Activated T-helper 17 cell treated with anti-CD3 and anti-CD28 coated beads, Interleukin-2, amount 50 U/mL, for 72 hours (primary cell): Measurements from ENCODE around the gene EXOSC5. TPM values are rescaled to one million over a fixed set of nuclear protein-coding genes. Genes with fewer than 3 reads are reported as not detected.
"Not testable (repeated sequence)": the region's sequence is repeated elsewhere in the genome, so short reads cannot be mapped to it uniquely, and the experiment has no call there.

Experiments used
- ATAC-seq: fragments of 150-1000 bp; cut with Tn5 transposase; replicated peaks from 2 replicates; pipeline ENCODE4 v1.10.0; 2021; ENCODE audit warnings: mild to moderate bottlenecking, moderate library complexity
- H3K27ac Mint-ChIP-seq: one replicate; pipeline ENCODE4 v1.8.0; 2022; ENCODE audit warnings: mixed read lengths
- H3K27me3 Mint-ChIP-seq: one replicate; pipeline ENCODE4 v1.8.0; 2022; ENCODE audit warnings: mixed read lengths
- H3K36me3 Mint-ChIP-seq: one replicate; pipeline ENCODE4 v1.8.0; 2022; ENCODE audit warnings: low read depth, mild to moderate bottlenecking, mixed read lengths
- H3K4me1 Mint-ChIP-seq: one replicate; pipeline ENCODE4 v1.8.0; 2022; ENCODE audit warnings: mixed read lengths
- H3K4me3 Mint-ChIP-seq: one replicate; pipeline ENCODE4 v1.8.0; 2022; ENCODE audit warnings: mild to moderate bottlenecking, mixed read lengths
- H3K9me3 Mint-ChIP-seq: one replicate; pipeline ENCODE4 v1.8.0; 2022; ENCODE audit warnings: mixed read lengths
- total RNA-seq, 2 donors: library from RNA; stranded (reverse); gene quantifications; one replicate each; pipeline ENCODE4 v1.2.3, GENCODE V29; 2022

Gene EXOSC5
- total RNA-seq, 2 donors from 2014 or later, result 33.0 to 58.7 TPM

- H3K27ac Mint-ChIP-seq, result no peak overlapping the region
- peaks cover 7% of the 10 kb centered on the region for H3K4me1 Mint-ChIP-seq
- peaks cover 21% of the 10 kb centered on the region for H3K36me3 Mint-ChIP-seq
- no peaks in the 10 kb centered on the region for H3K9me3 Mint-ChIP-seq
- no peak for ATAC-seq
- no peak overlapping the region for H3K4me3 Mint-ChIP-seq
- H3K27me3 Mint-ChIP-seq, result no peaks in the 10 kb centered on the region
Observed at GRCh38 chr19:41403181-41403970, 6.2 kb upstream of the EXOSC5 start.

GRCh38 chr19:41402010-41402409, 4.9 kb upstream of the EXOSC5 start:
- ATAC-seq, result no peak
- Mint-ChIP-seq H3K36me3 (peaks cover 35% of the 10 kb centered on the region), H3K4me3 (no peak overlapping the region), H3K4me1 (peaks cover 14% of the 10 kb centered on the region), H3K9me3 (no peaks in the 10 kb centered on the region), H3K27ac (no peak overlapping the region), H3K27me3 (no peaks in the 10 kb centered on the region)

DNA sequence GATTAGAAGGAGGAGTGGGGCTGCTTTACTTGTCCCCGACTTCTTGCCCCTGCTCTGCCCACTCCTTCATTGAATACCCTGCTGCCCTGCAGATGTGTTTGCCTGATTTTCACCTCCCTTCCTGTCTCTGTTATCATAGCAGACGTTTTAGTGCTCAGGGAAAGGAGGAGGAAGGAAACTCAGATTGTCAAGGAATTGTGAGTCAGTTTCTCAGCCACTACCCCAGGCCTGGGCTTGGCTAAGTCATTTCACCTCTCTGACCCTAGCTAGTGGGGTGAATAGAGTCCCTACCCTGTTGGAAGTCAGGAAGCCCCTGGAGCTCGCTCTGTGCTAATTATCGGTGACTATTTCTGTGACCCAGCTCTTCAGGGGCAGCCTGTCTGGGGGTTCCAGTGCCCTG, 4.3 kb upstream of the EXOSC5 start:
- Mint-ChIP-seq H3K4me1 (peaks cover 14% of the 10 kb centered on the region), H3K9me3 (no peaks in the 10 kb centered on the region), H3K27ac (peak overlapping the region; percentile 21), H3K27me3 (no peaks in the 10 kb centered on the region), H3K36me3 (peaks cover 36% of the 10 kb centered on the region), H3K4me3 (no peak overlapping the region)
- ATAC-seq, result no peak

GRCh38 chr19:41399525-41399924, 2.4 kb upstream of the EXOSC5 start:
- Mint-ChIP-seq H3K4me3 (peak overlapping the region; percentile 100), H3K27ac (peak overlapping the region; percentile 100), H3K4me1 (peaks cover 24% of the 10 kb centered on the region), H3K36me3 (peaks cover 45% of the 10 kb centered on the region), H3K27me3 (no peaks in the 10 kb centered on the region), H3K9me3 (no peaks in the 10 kb centered on the region)
- no peak for ATAC-seq

DNA sequence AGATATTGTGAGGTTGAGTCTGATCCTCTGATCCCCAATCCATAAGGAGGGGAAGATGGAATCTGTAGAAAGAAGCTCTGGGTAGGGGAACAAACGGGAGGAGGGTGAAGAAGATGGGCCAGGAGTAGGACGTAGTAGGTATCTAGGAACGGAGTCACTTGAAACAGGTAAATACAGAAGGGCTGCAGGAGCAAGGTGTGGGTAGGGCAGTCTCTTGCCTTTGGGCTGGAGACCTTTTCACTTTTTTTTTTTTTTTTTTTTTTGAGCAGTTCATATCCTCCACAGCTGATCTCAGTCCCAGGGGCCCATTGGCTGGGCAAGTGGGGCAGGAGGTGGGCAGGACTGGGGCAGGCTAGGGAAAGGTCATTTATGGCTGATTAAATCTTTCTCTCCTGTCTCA, 1.9 kb upstream of the EXOSC5 start:
- no peak for ATAC-seq
- H3K36me3 Mint-ChIP-seq, result peaks cover 45% of the 10 kb centered on the region
- peak overlapping the region; percentile 100 for H3K27ac Mint-ChIP-seq
- H3K27me3 Mint-ChIP-seq, result no peaks in the 10 kb centered on the region
- peaks cover 24% of the 10 kb centered on the region for H3K4me1 Mint-ChIP-seq
- no peaks in the 10 kb centered on the region for H3K9me3 Mint-ChIP-seq
- H3K4me3 Mint-ChIP-seq, result peak overlapping the region; percentile 100

DNA sequence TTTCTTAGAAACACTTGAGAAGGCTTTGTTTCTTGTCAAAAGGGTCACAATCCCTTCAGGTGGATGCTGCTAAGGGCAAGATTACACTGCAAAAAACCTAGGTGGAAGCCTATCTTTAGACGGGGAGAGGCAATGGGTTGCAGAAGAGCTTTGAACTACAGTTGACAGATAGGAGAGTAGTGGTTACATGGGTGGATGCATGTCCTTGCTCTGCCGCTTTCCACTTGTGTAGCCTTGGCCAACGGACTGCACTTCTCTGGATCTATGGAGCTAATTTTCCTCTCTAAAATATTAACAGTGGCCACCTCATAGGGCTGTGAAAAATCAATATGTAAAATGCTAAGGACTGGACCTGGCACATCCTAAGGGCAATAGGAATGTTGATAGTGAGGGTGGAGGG, 1.4 kb upstream of the EXOSC5 start:
- ATAC-seq, result no peak
- Mint-ChIP-seq H3K4me3 (peak overlapping the region; percentile 100), H3K27me3 (no peaks in the 10 kb centered on the region), H3K27ac (peak overlapping the region; percentile 100), H3K36me3 (peaks cover 45% of the 10 kb centered on the region), H3K9me3 (no peaks in the 10 kb centered on the region), H3K4me1 (peaks cover 24% of the 10 kb centered on the region)

DNA sequence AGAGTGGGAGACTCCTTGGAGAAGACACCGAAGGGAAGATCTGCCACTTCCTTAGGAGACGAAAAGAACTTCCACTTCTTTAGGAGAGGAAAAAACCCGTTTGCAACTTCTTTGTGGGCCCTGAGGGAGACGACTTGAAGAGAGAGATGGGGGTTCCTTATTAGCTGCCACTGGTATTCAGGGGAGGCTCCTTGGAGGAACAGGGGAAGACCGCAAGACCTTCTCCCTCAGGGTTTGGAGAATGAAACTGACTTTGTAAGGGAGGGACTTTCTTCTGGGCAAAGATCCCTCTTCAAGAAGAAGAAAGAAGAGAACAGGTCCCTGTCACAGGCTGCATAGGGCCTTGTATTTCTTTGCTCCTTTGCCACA, 875 bp upstream of the EXOSC5 start:
- no peaks in the 10 kb centered on the region for H3K27me3 Mint-ChIP-seq

GRCh38 chr19:41395355-41395754, 1.8 kb downstream of the EXOSC5 start:
- Mint-ChIP-seq H3K36me3 (peaks cover 67% of the 10 kb centered on the region), H3K4me1 (peaks cover 24% of the 10 kb centered on the region), H3K27ac (peak overlapping the region; percentile 100), H3K27me3 (no peaks in the 10 kb centered on the region), H3K4me3 (peak overlapping the region; percentile 100), H3K9me3 (no peaks in the 10 kb centered on the region)
- no peak for ATAC-seq

More for the DNA sequence above, 875 bp upstream of the EXOSC5 start:
- no peak for ATAC-seq
- peak overlapping the region; percentile 100 for H3K27ac Mint-ChIP-seq
- H3K9me3 Mint-ChIP-seq, result no peaks in the 10 kb centered on the region
- peaks cover 48% of the 10 kb centered on the region for H3K36me3 Mint-ChIP-seq
- H3K4me1 Mint-ChIP-seq, result peaks cover 24% of the 10 kb centered on the region
- H3K4me3 Mint-ChIP-seq, result peak overlapping the region; percentile 100

DNA sequence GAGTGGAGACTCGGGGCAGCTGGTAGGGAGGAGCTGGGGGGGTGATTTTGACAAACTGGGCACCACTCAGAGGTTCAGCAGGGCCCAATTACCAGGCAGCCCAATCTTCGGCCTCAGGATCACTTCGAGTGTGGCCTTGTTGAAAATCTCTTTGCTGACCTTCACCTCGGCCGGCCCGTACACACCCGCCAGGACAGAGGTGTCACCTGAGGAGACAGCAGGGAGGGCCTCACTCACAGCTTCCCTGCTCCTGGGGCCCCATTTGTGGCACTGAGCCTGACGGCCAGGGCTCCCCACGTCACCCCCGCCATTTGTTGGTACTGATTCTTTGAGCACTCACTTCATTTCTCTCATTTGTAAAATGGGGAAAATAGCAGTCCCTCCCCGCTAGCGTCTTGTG, 4.4 kb downstream of the EXOSC5 start:
- no peak for ATAC-seq
- Mint-ChIP-seq H3K4me3 (no peak overlapping the region), H3K27ac (no peak overlapping the region), H3K27me3 (no peaks in the 10 kb centered on the region), H3K4me1 (peaks cover 11% of the 10 kb centered on the region), H3K9me3 (no peaks in the 10 kb centered on the region), H3K36me3 (peaks cover 71% of the 10 kb centered on the region)

GRCh38 chr19:41391618-41392017, 5.5 kb downstream of the EXOSC5 start:
- H3K9me3 Mint-ChIP-seq, result no peaks in the 10 kb centered on the region
- no peak overlapping the region for H3K4me3 Mint-ChIP-seq
- H3K36me3 Mint-ChIP-seq, result peaks cover 71% of the 10 kb centered on the region
- no peak overlapping the region for H3K27ac Mint-ChIP-seq
- no peak for ATAC-seq
- H3K4me1 Mint-ChIP-seq, result peaks cover 10% of the 10 kb centered on the region
- no peaks in the 10 kb centered on the region for H3K27me3 Mint-ChIP-seq

GRCh38 chr19:41386442-41386841, 10.7 kb downstream of the EXOSC5 start:
- Mint-ChIP-seq H3K4me3 (no peak overlapping the region), H3K27me3 (no peaks in the 10 kb centered on the region), H3K4me1 (peaks cover 5% of the 10 kb centered on the region), H3K9me3 (no peaks in the 10 kb centered on the region), H3K27ac (peak overlapping the region; percentile 38), H3K36me3 (peaks cover 59% of the 10 kb centered on the region)
- ATAC-seq, result no peak

GRCh38 chr19:41384351-41384750, 12.8 kb downstream of the EXOSC5 start:
- H3K9me3 Mint-ChIP-seq, result no peaks in the 10 kb centered on the region
- ATAC-seq, result no peak
- peaks cover 5% of the 10 kb centered on the region for H3K4me1 Mint-ChIP-seq
- H3K27me3 Mint-ChIP-seq, result no peaks in the 10 kb centered on the region
- no peak overlapping the region for H3K4me3 Mint-ChIP-seq
- H3K27ac Mint-ChIP-seq, result no peak overlapping the region
- peaks cover 38% of the 10 kb centered on the region for H3K36me3 Mint-ChIP-seq

DNA sequence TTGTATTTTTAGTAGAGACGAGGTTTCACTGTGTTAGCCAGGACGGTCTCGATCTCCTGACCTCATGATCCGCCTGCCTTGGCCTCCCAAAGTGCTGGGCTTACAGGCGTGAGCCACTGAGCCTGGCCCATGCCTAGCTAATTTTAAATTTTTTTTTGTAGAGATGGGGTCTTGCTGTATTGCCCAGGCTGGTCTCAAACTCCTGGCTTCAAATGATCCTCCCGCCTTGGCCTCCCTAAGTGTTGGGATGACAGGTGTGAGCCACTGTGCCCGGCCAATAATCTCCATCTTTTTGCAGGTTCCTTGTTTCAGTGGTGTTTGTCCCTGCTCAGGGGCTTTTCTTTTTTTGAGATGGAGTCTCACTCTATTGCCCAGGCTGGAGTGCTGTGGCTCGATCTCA, 15.6 kb downstream of the EXOSC5 start:
- ATAC-seq, H3K27ac Mint-ChIP-seq, H3K9me3 Mint-ChIP-seq, H3K4me3 Mint-ChIP-seq, H3K27me3 Mint-ChIP-seq: not testable (repeated sequence)
- H3K36me3 Mint-ChIP-seq, result peaks cover 15% of the 10 kb centered on the region
- H3K4me1 Mint-ChIP-seq, result peaks cover 17% of the 10 kb centered on the region

DNA sequence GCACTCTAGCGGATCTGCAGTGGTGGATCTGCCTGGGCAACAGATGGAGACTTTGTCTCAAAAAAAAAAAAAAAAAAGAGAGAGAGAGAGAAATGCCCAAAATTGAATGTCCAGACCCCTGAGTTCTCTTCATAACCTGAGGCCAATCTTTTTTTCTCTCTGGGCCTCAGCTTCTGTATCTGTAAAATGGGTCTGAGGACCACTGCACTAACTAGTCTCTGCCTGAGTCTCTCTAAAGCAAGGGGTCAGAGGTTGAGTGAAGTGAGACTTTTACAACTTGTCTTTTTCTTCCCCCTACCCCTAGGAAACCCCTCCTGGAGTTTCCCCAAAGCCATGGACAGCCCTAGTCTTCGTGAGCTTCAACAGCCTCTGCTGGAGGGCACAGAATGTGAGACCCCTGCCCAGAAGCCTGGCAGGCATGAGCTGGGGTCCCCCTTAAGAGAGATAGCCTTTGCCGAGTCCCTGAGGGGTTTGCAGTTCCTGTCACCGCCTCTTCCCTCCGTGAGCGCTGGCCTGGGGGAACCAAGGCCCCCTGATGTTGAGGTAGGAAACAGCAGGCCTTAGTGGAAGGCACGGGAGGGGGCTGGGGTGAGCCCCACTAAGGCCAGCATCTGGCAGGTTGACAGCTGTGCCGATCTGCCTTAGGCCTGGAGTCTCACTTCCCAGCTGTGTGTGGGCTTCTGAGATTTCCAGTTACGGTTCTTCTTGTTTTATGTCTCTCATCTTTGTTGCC, 19.0 kb downstream of the EXOSC5 start:
- no peak for ATAC-seq
- Mint-ChIP-seq H3K4me1 (peaks cover 12% of the 10 kb centered on the region), H3K27me3 (no peaks in the 10 kb centered on the region), H3K4me3 (no peak overlapping the region), H3K36me3 (peaks cover 6% of the 10 kb centered on the region), H3K27ac (no peak overlapping the region), H3K9me3 (no peaks in the 10 kb centered on the region)

- Mint-ChIP-seq H3K4me3 (peak overlapping the region; percentile 74), H3K36me3 (no peaks in the 10 kb centered on the region), H3K27ac (peak overlapping the region; percentile 33), H3K9me3 (no peaks in the 10 kb centered on the region), H3K4me1 (peaks cover 12% of the 10 kb centered on the region), H3K27me3 (no peaks in the 10 kb centered on the region)
- peak; percentile 77 for ATAC-seq
Observed at GRCh38 chr19:41376998-41377365, 20.2 kb downstream of the EXOSC5 start.
